ENCODE results near the gene APOBEC3F.
"Not testable (repeated sequence)": the region's sequence is repeated elsewhere in the genome, so short reads cannot be mapped to it uniquely, and the experiment has no call there.

DNA sequence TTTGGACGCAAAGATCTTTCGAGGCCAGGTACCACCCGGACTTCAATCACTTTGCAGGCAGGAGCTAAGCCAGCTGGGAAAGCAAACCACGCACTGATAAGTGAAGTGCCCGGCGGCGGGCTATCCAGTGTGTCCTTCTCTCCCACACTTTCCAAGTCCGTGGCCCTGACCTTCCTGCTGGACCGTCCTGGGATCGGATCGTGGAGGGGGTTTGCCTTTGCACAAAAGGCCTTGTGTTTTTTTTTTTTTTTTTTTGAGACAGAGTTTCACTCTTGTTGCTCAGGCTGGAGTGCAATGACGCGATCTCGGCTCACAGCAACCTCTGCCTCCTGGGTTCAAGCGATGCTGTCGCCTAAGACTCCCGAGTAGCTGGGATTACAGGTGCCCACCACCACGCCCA is 2.4 kb downstream of the APOBEC3F start:
- TF ChIP-seq, protein P1, sequence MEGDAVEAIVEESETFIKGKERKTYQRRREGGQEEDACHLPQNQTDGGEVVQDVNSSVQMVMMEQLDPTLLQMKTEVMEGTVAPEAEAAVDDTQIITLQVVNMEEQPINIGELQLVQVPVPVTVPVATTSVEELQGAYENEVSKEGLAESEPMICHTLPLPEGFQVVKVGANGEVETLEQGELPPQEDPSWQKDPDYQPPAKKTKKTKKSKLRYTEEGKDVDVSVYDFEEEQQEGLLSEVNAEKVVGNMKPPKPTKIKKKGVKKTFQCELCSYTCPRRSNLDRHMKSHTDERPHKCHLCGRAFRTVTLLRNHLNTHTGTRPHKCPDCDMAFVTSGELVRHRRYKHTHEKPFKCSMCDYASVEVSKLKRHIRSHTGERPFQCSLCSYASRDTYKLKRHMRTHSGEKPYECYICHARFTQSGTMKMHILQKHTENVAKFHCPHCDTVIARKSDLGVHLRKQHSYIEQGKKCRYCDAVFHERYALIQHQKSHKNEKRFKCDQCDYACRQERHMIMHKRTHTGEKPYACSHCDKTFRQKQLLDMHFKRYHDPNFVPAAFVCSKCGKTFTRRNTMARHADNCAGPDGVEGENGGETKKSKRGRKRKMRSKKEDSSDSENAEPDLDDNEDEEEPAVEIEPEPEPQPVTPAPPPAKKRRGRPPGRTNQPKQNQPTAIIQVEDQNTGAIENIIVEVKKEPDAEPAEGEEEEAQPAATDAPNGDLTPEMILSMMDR (IDR thresholded peaks at IDR 0.05; ENCODE audit: low read depth, low read length) = not testable (repeated sequence)
- TF ChIP-seq POLR2A (IDR thresholded peaks at IDR 0.05; ENCODE audit: extremely low read depth, insufficient read length) = not testable (repeated sequence)
